SK-N-SH (cell line): ENCODE measurements around the gene CDK13. TPM values are rescaled to one million over a fixed set of nuclear protein-coding genes. Genes with fewer than 3 reads are reported as not detected.
A peak's percentile ranks its signal among the peaks of the same experiment; 100 is the strongest.

Experiments used
- CTCF ChIA-PET: fragments of 300-600, 350-600 bp; formaldehyde crosslinking; extraction: SDS; loops from one replicate; lab custom pipeline; 2021; lab: Yijun Ruan, JAX
- POLR2A ChIA-PET: fragments of 350-600 bp; sonication (Branson Sonifier 250); formaldehyde crosslinking; extraction: SDS; loops from one replicate; lab custom pipeline; 2020; ENCODE audit warnings: antibody characterized with exemption, inconsistent platforms; lab: Yijun Ruan, JAX
- DNase-seq: peaks from one replicate; pipeline ENCODE4 v3.0.0; 2012
- H2AFZ ChIP-seq: fragments of 200-600 bp; sonication (generic); 2 replicates; pipeline ENCODE4 v1.8.1; 2016; ENCODE audit warnings: antibody characterized with exemption, mild to moderate bottlenecking, low read depth
- H3F3A ChIP-seq: fragments of 200-600 bp; sonication (generic); replicated peaks from 2 replicates; pipeline ENCODE3; 2016; ENCODE audit warnings: antibody characterized with exemption, mild to moderate bottlenecking; ENCODE audit not compliant: insufficient read depth
- H3K27ac ChIP-seq, 2 experiments: fragments of 200-500 bp in 1 of 2; fragments of 200-600 bp in 1 of 2; sonication (Bioruptor generic) in 1 of 2; sonication (generic), shearing (Covaris generic) in 1 of 2; 2 replicates each; pipeline versions ENCODE4 v1.5.1 to v1.6.1; 2014 to 2016; ENCODE audit warnings: low read depth in 2 of 2, inconsistent platforms in 1 of 2, low read length in 1 of 2, mild to moderate bottlenecking in 1 of 2, mixed read lengths in 1 of 2
- H3K27me3 ChIP-seq: fragments of 200-600 bp; sonication (generic), shearing (Covaris generic); 2 replicates; pipeline ENCODE4 v1.6.1; 2016; ENCODE audit warnings: mixed run types; ENCODE audit not compliant: insufficient read depth
- H3K36me3 ChIP-seq, 2 experiments: fragments of 200-500 bp in 1 of 2; fragments of 200-600 bp in 1 of 2; sonication (Bioruptor generic) in 1 of 2; sonication (generic) in 1 of 2; replicated peaks in 1 of 2; 2 replicates each; pipeline versions ENCODE3 to v1.5.1; 2014 to 2016; ENCODE audit warnings: low read length in 1 of 2, mild to moderate bottlenecking in 1 of 2; ENCODE audit not compliant: insufficient read depth in 2 of 2, control insufficient read depth in 1 of 2
- H3K4me1 ChIP-seq, 2 experiments: fragments of 200-500 bp in 1 of 2; fragments of 200-600 bp in 1 of 2; sonication (Bioruptor generic) in 1 of 2; sonication (generic), shearing (Covaris generic) in 1 of 2; 2 replicates each; pipeline versions ENCODE4 v1.5.1 to v1.6.1; 2014 to 2016; ENCODE audit warnings: low read depth in 1 of 2, low read length in 1 of 2, mixed run types in 1 of 2; ENCODE audit not compliant: insufficient read depth in 2 of 2, control insufficient read depth in 1 of 2
- H3K4me2 ChIP-seq: fragments of 200-600 bp; sonication (generic), shearing (Covaris generic); 2 replicates; pipeline ENCODE4 v1.6.1; 2017; ENCODE audit warnings: mixed run types
- H3K4me3 ChIP-seq, 2 experiments: fragments of 200-500 bp in 1 of 2; fragments of 200-600 bp in 1 of 2; sonication (Bioruptor generic) in 1 of 2; sonication (generic), shearing (Covaris generic) in 1 of 2; 2 replicates each; pipeline versions ENCODE4 v1.5.1 to v1.8.1; 2014 to 2016; ENCODE audit warnings: low read depth in 2 of 2, inconsistent platforms in 1 of 2, low read length in 1 of 2, mild to moderate bottlenecking in 1 of 2, mixed read lengths in 1 of 2, moderate library complexity in 1 of 2
- H3K79me2 ChIP-seq: fragments of 200-600 bp; sonication (generic); 2 replicates; pipeline ENCODE4 v1.8.1; 2017; ENCODE audit warnings: mild to moderate bottlenecking; ENCODE audit not compliant: insufficient read depth
- H3K9ac ChIP-seq: fragments of 200-600 bp; sonication (generic); 2 replicates; pipeline ENCODE4 v1.6.1; 2017; ENCODE audit warnings: mixed run types
- H3K9me2 ChIP-seq: fragments of 200-600 bp; sonication (generic); 2 replicates; pipeline ENCODE4 v1.6.1; 2017; ENCODE audit warnings: mixed run types
- H3K9me3 ChIP-seq: fragments of 200-600 bp; sonication (generic); 2 replicates; pipeline ENCODE4 v1.6.1; 2017; ENCODE audit warnings: mixed run types, mild to moderate bottlenecking, moderate library complexity
- H4K20me1 ChIP-seq: fragments of 200-600 bp; sonication (generic); 2 replicates; pipeline ENCODE4 v1.6.1; 2017; ENCODE audit warnings: mild to moderate bottlenecking, mixed run types; ENCODE audit not compliant: insufficient read depth
- CHD2 ChIP-seq: fragments of 150-350 bp; IDR thresholded peaks from 2 replicates; pipeline ENCODE4 v1.6.1; 2018; ENCODE audit warnings: low read length; ENCODE audit not compliant: partially characterized antibody
- ELF1 ChIP-seq: IDR thresholded peaks from 2 replicates; pipeline ENCODE4 v1.4.0; 2012
- FOSL2 ChIP-seq: IDR thresholded peaks from 2 replicates; pipeline ENCODE4 v1.4.0; 2012; ENCODE audit warnings: low read depth, mild to moderate bottlenecking, moderate library complexity, borderline replicate concordance
- FOXJ3 ChIP-seq: sonication (generic); formaldehyde crosslinking; IDR thresholded peaks from 2 replicates; pipeline ENCODE4 v1.5.1; 2020; ENCODE audit warnings: mild to moderate bottlenecking, missing genetic modification reagents
- FOXM1 ChIP-seq: IDR thresholded peaks from 2 replicates; pipeline ENCODE4 v1.4.0; 2012; ENCODE audit warnings: low read depth, mild to moderate bottlenecking
- GABPA ChIP-seq: IDR thresholded peaks from 2 replicates; pipeline ENCODE4 v1.4.0; 2012; ENCODE audit warnings: low read depth, mild to moderate bottlenecking
- GATA2 ChIP-seq: sonication (generic); formaldehyde crosslinking; IDR thresholded peaks from 2 replicates; pipeline ENCODE4 v1.5.0; 2020; ENCODE audit warnings: mild to moderate bottlenecking, missing genetic modification reagents
- JUND ChIP-seq: IDR thresholded peaks from 2 replicates; pipeline ENCODE4 v1.4.0; 2012
- MXI1 ChIP-seq: IDR thresholded peaks from 2 replicates; pipeline ENCODE4 v1.6.1; 2012; ENCODE audit warnings: mild to moderate bottlenecking, low read depth, low read length, improper control_type of control experiment
- NRF1 ChIP-seq: IDR thresholded peaks from 2 replicates; pipeline ENCODE4 v1.6.1; 2012; ENCODE audit warnings: low read depth, mild to moderate bottlenecking, low read length
- POLR2AphosphoS5 ChIP-seq: IDR thresholded peaks from 2 replicates; pipeline ENCODE4 v1.6.1; 2012; ENCODE audit warnings: low read depth, low read length
- RAD21 ChIP-seq: IDR thresholded peaks from 2 replicates; pipeline ENCODE4 v1.6.1; 2012; ENCODE audit warnings: mild to moderate bottlenecking, low read length
- RCOR1 ChIP-seq: fragments of 150-350 bp; IDR thresholded peaks from 2 replicates; pipeline ENCODE4 v1.6.1; 2017; ENCODE audit warnings: antibody characterized with exemption, low read length
- RFX5 ChIP-seq: IDR thresholded peaks from 2 replicates; pipeline ENCODE4 v1.6.1; 2012; ENCODE audit warnings: mild to moderate bottlenecking, improper control_type of control experiment, low read length
- SIN3A ChIP-seq: IDR thresholded peaks from 2 replicates; pipeline ENCODE4 v1.6.1; 2012; ENCODE audit warnings: low read depth, mild to moderate bottlenecking, low read length, moderate library complexity, borderline replicate concordance
- SMC3 ChIP-seq: IDR thresholded peaks from 2 replicates; pipeline ENCODE4 v1.6.1; 2012; ENCODE audit warnings: low read depth, low read length, improper control_type of control experiment
- TAF1 ChIP-seq: IDR thresholded peaks from 2 replicates; pipeline ENCODE4 v1.6.1; 2012; ENCODE audit warnings: low read depth, mild to moderate bottlenecking, low read length, moderate library complexity, borderline replicate concordance
- TCF12 ChIP-seq: IDR thresholded peaks from 2 replicates; pipeline ENCODE4 v1.4.0; 2012
- TEAD4 ChIP-seq: IDR thresholded peaks from 2 replicates; pipeline ENCODE4 v1.4.0; 2012; ENCODE audit warnings: mild to moderate bottlenecking, borderline replicate concordance; ENCODE audit not compliant: insufficient read depth
- YY1 ChIP-seq: IDR thresholded peaks from 2 replicates; pipeline ENCODE4 v1.4.0; 2012; ENCODE audit warnings: low read depth, mild to moderate bottlenecking
- WGBS: methylation state at CpG from one replicate; pipeline ENCODE4 v1.1.6; 2017; ENCODE audit warnings: low lambda C conversion rate; 5-methylcytosine and 5-hydroxymethylcytosine counted together
- polyA plus RNA-seq, 3 experiments: library from polyadenylated mRNA; depleted of rRNA; stranded (reverse); fragments of >200 nt; gene quantifications; 2 replicates each; pipeline ENCODE4 v1.2.3, GENCODE V29; 2012
- TF ChIP-seq, protein P1 (sequence below): fragments of 150-350 bp; IDR thresholded peaks from 2 replicates; pipeline ENCODE4 v1.6.1; 2017; ENCODE audit warnings: antibody characterized with exemption, low read length, low read depth, borderline replicate concordance
- TF ChIP-seq, protein P2 (sequence below): IDR thresholded peaks from 2 replicates; pipeline ENCODE4 v1.4.0; 2012; ENCODE audit warnings: low read depth, borderline replicate concordance
- TF ChIP-seq, protein P3 (sequence below): IDR thresholded peaks from 2 replicates; pipeline ENCODE4 v1.4.0; 2012; ENCODE audit warnings: low read depth
- TF ChIP-seq, protein P4 (sequence below): IDR thresholded peaks from 2 replicates; pipeline ENCODE4 v1.4.0; 2012; ENCODE audit warnings: low read depth, borderline replicate concordance
- TF ChIP-seq, protein P5 (sequence below): fragments of 200-600 bp; sonication (generic); IDR thresholded peaks from 2 replicates; pipeline ENCODE4 v1.6.1; 2017; ENCODE audit warnings: antibody characterized with exemption, mild to moderate bottlenecking, moderate library complexity
- TF ChIP-seq, protein P6 (sequence below): IDR thresholded peaks from 2 replicates; pipeline ENCODE4; 2012

The CDK13 gene
- polyA plus RNA-seq, 1 of the 3 experiments (the other 2 are of a cell fraction), result 23.1 TPM

DNA sequence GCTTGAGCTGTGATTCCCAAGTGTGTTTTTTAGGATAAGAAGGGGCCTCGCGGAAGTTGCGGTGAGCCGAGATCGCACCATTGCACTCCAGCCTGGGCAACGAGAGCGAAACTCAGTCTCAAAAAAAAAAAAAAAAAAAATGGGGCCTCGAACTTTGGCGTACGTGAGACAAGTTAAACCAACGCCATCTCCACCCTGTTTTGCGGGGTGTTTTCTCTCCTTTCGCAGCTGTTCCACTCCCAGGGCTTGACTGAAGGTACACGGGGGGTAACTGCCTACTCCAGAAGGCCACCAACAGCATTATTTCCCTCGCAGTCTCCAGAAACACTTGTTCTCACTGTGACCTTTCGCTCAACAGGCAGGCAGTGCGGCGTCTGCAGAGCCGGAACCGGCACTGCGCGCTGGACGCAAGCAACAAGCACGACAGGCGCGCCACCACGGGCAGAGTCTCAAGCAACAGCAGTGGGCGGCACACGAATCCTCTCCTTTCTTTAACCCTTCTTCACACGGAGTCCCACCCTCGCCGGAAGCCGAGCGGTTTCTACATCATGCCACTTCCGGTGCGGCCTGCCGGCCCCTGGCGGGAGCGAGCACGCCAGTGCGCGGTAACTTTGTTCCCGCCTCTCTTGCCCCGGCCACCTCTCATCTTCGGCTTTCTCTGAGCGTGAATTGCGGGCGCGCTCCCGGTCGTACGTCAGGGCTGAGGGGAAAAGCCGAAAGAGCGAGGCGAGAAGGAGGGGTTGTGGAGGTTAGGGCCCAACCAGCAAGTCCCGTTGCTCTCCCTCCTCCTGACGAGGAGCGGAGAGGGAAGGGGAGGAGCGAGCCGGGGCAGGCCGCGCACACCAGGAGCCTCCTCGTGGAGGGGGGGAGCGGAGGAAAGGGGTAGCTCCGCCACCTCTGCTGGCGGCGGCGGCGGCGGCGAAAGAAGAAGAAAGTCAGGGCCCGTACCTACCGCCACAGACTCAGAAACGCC lies 814 bp upstream of the CDK13 start:
- H3F3A ChIP-seq, result peaks cover 16% of the 10 kb centered on the region
- peaks cover 4 to 11% of the 10 kb centered on the region in 2 experiments for H3K36me3 ChIP-seq
- no peaks in the 10 kb centered on the region for H3K27me3 ChIP-seq
- H3K4me2 ChIP-seq, result peak overlapping the region; percentile 87
- H4K20me1 ChIP-seq, result peaks cover 32% of the 10 kb centered on the region
- H3K9me2 ChIP-seq, result no peaks in the 10 kb centered on the region
- peaks cover 49% of the 10 kb centered on the region for H3K79me2 ChIP-seq
- ChIA-PET CTCF (interaction anchor here (0.6 to 9.3 kb wide), 7 partner anchors 53 to 186 kb away, joined by 4 to 100 read pairs (median 7); partner anchors contain the start of genes MPLKIP and SUGCT), POLR2A (interaction anchor here (0.7 to 1.7 kb wide), 7 partner anchors 9 to 326 kb away, joined by 3 to 7 read pairs (median 4); partner anchors contain the start of genes MPLKIP, RALA and SUGCT)
- H3K27ac ChIP-seq, result peak overlapping the region; percentile 97
- peak overlapping the region; percentile 94 for H3K9ac ChIP-seq
- H3K9me3 ChIP-seq, result no peaks in the 10 kb centered on the region
- peak; percentile 97 for DNase-seq
- H3K4me1 ChIP-seq, result peaks cover 0 to 20% of the 10 kb centered on the region in 2 experiments; a peak in 2 of 4 replicates
- H2AFZ ChIP-seq, result peak overlapping the region; percentile 87
- 1% methylated on average over 58 of the region's 74 CpGs for WGBS
- H3K4me3 ChIP-seq, result peak overlapping the region; percentile 96 to 97
- TF ChIP-seq ELF1 (peak; percentile 86), FOSL2 (no peak), FOXJ3 (CRISPR knock-in tag) (no peak), NRF1 (peak; percentile 47), TAF1 (peak; percentile 98; the same call in 1 of the 2 replicates), POLR2AphosphoS5 (peak; percentile 98), MXI1 (peak; percentile 82), CHD2 (no peak), YY1 (0 out of 2 replicates have a peak, but pooled peaks have one; percentile 40), FOXM1 (no peak), SMC3 (0 out of 2 replicates have a peak, but pooled peaks have one; percentile 1), SIN3A (peak; percentile 86), RCOR1 (no peak), RFX5 (no peak), RAD21 (peak; percentile 18; the same call in 1 of the 2 replicates), JUND (no peak; the same call in 1 of the 2 replicates), GABPA (peak; percentile 92), TCF12 (peak; percentile 11; the same call in 1 of the 2 replicates), TEAD4 (no peak), GATA2 (no peak)
- TF ChIP-seq, protein P1, sequence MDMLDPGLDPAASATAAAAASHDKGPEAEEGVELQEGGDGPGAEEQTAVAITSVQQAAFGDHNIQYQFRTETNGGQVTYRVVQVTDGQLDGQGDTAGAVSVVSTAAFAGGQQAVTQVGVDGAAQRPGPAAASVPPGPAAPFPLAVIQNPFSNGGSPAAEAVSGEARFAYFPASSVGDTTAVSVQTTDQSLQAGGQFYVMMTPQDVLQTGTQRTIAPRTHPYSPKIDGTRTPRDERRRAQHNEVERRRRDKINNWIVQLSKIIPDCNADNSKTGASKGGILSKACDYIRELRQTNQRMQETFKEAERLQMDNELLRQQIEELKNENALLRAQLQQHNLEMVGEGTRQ, result no peak
- TF ChIP-seq, protein P2, sequence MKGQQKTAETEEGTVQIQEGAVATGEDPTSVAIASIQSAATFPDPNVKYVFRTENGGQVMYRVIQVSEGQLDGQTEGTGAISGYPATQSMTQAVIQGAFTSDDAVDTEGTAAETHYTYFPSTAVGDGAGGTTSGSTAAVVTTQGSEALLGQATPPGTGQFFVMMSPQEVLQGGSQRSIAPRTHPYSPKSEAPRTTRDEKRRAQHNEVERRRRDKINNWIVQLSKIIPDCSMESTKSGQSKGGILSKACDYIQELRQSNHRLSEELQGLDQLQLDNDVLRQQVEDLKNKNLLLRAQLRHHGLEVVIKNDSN, result peak; percentile 43
- TF ChIP-seq, protein P3, sequence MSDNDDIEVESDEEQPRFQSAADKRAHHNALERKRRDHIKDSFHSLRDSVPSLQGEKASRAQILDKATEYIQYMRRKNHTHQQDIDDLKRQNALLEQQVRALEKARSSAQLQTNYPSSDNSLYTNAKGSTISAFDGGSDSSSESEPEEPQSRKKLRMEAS, result peak; percentile 81
- TF ChIP-seq, protein P4, sequence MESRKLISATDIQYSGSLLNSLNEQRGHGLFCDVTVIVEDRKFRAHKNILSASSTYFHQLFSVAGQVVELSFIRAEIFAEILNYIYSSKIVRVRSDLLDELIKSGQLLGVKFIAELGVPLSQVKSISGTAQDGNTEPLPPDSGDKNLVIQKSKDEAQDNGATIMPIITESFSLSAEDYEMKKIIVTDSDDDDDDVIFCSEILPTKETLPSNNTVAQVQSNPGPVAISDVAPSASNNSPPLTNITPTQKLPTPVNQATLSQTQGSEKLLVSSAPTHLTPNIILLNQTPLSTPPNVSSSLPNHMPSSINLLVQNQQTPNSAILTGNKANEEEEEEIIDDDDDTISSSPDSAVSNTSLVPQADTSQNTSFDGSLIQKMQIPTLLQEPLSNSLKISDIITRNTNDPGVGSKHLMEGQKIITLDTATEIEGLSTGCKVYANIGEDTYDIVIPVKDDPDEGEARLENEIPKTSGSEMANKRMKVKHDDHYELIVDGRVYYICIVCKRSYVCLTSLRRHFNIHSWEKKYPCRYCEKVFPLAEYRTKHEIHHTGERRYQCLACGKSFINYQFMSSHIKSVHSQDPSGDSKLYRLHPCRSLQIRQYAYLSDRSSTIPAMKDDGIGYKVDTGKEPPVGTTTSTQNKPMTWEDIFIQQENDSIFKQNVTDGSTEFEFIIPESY, result no peak
- TF ChIP-seq, protein P5, sequence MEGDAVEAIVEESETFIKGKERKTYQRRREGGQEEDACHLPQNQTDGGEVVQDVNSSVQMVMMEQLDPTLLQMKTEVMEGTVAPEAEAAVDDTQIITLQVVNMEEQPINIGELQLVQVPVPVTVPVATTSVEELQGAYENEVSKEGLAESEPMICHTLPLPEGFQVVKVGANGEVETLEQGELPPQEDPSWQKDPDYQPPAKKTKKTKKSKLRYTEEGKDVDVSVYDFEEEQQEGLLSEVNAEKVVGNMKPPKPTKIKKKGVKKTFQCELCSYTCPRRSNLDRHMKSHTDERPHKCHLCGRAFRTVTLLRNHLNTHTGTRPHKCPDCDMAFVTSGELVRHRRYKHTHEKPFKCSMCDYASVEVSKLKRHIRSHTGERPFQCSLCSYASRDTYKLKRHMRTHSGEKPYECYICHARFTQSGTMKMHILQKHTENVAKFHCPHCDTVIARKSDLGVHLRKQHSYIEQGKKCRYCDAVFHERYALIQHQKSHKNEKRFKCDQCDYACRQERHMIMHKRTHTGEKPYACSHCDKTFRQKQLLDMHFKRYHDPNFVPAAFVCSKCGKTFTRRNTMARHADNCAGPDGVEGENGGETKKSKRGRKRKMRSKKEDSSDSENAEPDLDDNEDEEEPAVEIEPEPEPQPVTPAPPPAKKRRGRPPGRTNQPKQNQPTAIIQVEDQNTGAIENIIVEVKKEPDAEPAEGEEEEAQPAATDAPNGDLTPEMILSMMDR, result no peak
- TF ChIP-seq, protein P6, sequence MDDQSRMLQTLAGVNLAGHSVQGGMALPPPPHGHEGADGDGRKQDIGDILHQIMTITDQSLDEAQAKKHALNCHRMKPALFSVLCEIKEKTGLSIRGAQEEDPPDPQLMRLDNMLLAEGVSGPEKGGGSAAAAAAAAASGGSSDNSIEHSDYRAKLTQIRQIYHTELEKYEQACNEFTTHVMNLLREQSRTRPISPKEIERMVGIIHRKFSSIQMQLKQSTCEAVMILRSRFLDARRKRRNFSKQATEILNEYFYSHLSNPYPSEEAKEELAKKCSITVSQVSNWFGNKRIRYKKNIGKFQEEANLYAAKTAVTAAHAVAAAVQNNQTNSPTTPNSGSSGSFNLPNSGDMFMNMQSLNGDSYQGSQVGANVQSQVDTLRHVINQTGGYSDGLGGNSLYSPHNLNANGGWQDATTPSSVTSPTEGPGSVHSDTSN, result no peak; the same call in 1 of the 2 replicates
